ENCODE data around the gene SORCS2. TPM values are rescaled to one million over a fixed set of nuclear protein-coding genes. Genes with fewer than 3 reads are reported as not detected.

The SORCS2 gene
- polyA plus RNA-seq, 3 donors: 0.46 to 0.55 TPM; not detected in 1

DNA sequence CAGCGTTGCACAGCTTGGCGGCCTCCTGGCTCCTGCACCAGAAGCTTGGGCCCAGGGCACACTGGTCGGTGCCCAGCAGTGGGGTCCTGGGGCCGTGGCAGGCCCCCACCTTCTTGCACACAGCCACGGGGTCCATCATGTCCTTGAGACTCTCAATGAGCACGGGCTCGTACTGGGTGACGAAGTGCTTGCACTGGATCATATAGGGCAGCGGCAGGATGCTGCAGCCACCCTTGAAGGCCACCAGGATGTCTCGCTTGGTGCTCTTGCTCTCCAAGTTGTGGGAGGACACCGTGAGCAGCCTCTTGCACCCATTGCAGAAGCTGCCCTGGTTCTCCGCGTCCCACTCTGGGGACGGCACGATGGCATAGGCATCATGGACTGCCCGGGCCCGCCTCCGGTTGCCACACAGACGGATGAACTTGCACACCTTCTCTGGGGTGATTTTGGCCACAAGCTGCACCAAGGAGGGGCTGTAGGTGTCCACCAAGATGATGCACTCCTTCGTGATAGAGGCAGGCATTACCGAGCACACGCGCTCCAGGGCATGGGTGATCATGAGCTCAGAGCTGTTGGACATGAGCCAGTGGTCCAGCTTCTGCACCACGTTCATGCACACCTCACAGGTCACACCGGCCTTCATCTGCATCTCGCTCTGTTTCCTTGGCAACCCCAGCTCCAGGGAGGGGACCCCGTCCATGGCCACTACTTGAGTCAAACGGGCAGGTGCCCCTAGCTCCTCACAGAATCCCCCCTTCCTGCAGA, 241.2 kb downstream of the SORCS2 start:
- TF ChIP-seq CTCF (IDR thresholded peaks at IDR 0.05): no peak
- Mint-ChIP-seq H3K9me3 (no peaks in the 10 kb centered on the region), H3K27me3 (ENCODE audit: low read depth in 3 of 3) (peaks cover 0 to 8% (median 1%) of the 10 kb centered on the region in 3 donors), H3K4me1 (no peaks in the 10 kb centered on the region), H3K4me3 (no peak overlapping the region), H3K27ac (no peak overlapping the region), H3K36me3 (no peaks in the 10 kb centered on the region)
- Histone ChIP-seq H3K9me3 (replicated peaks in 1 of 2; ENCODE audit: control insufficient read depth in 1 of 2, insufficient read depth in 1 of 2, low read length in 2 of 2) (no peaks in the 10 kb centered on the region), H4K20me1 (ENCODE audit: insufficient read depth, low read length) (no peaks in the 10 kb centered on the region), H2AFZ (ENCODE audit: insufficient read depth, low read depth, low read length, poor library complexity, severe bottlenecking) (no peak overlapping the region), H3K27me3 (ENCODE audit: control insufficient read depth in 2 of 2, insufficient read depth in 2 of 2, low read length in 2 of 2) (no peaks in the 10 kb centered on the region), H3K4me3 (replicated peaks in 1 of 3; ENCODE audit: low read depth in 2 of 3, low read length in 3 of 3) (no peak overlapping the region), H3K9ac (ENCODE audit: insufficient read depth, low read length, poor library complexity, severe bottlenecking) (no peak overlapping the region), H3K79me2 (ENCODE audit: insufficient read depth, low read length) (no peaks in the 10 kb centered on the region), H3K36me3 (replicated peaks in 1 of 2; ENCODE audit: control insufficient read depth in 1 of 2, insufficient read depth in 2 of 2, low read length in 2 of 2) (no peaks in the 10 kb centered on the region), H3K4me1 (ENCODE audit: control insufficient read depth in 1 of 2, insufficient read depth in 2 of 2, low read length in 2 of 2) (no peaks in the 10 kb centered on the region), H3K4me2 (replicated peaks; ENCODE audit: extremely low read depth, low read length, poor library complexity, severe bottlenecking) (no peak overlapping the region), H3K27ac (ENCODE audit: low read depth in 1 of 2, low read length in 2 of 2) (no peak overlapping the region)
- DNase-seq: no peak
- intact Hi-C loops (cut with micrococcal nuclease): no loop called here
- 92% methylated on average over 26 of the region's 28 CpGs for WGBS (ENCODE audit: insufficient coverage)

GRCh38 chr4:7434141-7434765, 241.9 kb downstream of the SORCS2 start:
- intact Hi-C loops (cut with micrococcal nuclease): no loop called here
- Histone ChIP-seq H3K9ac (ENCODE audit: insufficient read depth, low read length, poor library complexity, severe bottlenecking) (no peak overlapping the region), H3K4me2 (replicated peaks; ENCODE audit: extremely low read depth, low read length, poor library complexity, severe bottlenecking) (no peak overlapping the region), H3K79me2 (ENCODE audit: insufficient read depth, low read length) (no peaks in the 10 kb centered on the region), H2AFZ (ENCODE audit: insufficient read depth, low read depth, low read length, poor library complexity, severe bottlenecking) (no peak overlapping the region), H3K27me3 (ENCODE audit: control insufficient read depth in 2 of 2, insufficient read depth in 2 of 2, low read length in 2 of 2) (no peaks in the 10 kb centered on the region), H4K20me1 (ENCODE audit: insufficient read depth, low read length) (no peaks in the 10 kb centered on the region), H3K4me3 (replicated peaks in 1 of 3; ENCODE audit: low read depth in 2 of 3, low read length in 3 of 3) (no peak overlapping the region), H3K9me3 (replicated peaks in 1 of 2; ENCODE audit: control insufficient read depth in 1 of 2, insufficient read depth in 1 of 2, low read length in 2 of 2) (no peaks in the 10 kb centered on the region), H3K27ac (ENCODE audit: low read depth in 1 of 2, low read length in 2 of 2) (no peak overlapping the region), H3K36me3 (replicated peaks in 1 of 2; ENCODE audit: control insufficient read depth in 1 of 2, insufficient read depth in 2 of 2, low read length in 2 of 2) (no peaks in the 10 kb centered on the region), H3K4me1 (ENCODE audit: control insufficient read depth in 1 of 2, insufficient read depth in 2 of 2, low read length in 2 of 2) (no peaks in the 10 kb centered on the region)
- H3K36me3 Mint-ChIP-seq: no peaks in the 10 kb centered on the region
- H3K9me3 Mint-ChIP-seq: no peaks in the 10 kb centered on the region
- no peak for DNase-seq
- no peak overlapping the region for H3K4me3 Mint-ChIP-seq
- no peak overlapping the region for H3K27ac Mint-ChIP-seq
- 93% methylated on average over 25 of the region's 26 CpGs for WGBS (ENCODE audit: insufficient coverage)
- TF ChIP-seq CTCF (IDR thresholded peaks at IDR 0.05): no peak
- H3K4me1 Mint-ChIP-seq: no peaks in the 10 kb centered on the region
- H3K27me3 Mint-ChIP-seq (ENCODE audit: low read depth in 3 of 3): peaks cover 0 to 8% (median 0%) of the 10 kb centered on the region in 3 donors

All from CD14-positive monocyte (primary cell).